ENCODE measurements around the gene NEUROD4. TPM values are rescaled to one million over a fixed set of nuclear protein-coding genes. Genes with fewer than 3 reads are reported as not detected.

NEUROD4 gene, protein sequence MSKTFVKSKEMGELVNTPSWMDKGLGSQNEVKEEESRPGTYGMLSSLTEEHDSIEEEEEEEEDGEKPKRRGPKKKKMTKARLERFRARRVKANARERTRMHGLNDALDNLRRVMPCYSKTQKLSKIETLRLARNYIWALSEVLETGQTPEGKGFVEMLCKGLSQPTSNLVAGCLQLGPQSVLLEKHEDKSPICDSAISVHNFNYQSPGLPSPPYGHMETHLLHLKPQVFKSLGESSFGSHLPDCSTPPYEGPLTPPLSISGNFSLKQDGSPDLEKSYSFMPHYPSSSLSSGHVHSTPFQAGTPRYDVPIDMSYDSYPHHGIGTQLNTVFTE
- not detected for total RNA-seq

DNA sequence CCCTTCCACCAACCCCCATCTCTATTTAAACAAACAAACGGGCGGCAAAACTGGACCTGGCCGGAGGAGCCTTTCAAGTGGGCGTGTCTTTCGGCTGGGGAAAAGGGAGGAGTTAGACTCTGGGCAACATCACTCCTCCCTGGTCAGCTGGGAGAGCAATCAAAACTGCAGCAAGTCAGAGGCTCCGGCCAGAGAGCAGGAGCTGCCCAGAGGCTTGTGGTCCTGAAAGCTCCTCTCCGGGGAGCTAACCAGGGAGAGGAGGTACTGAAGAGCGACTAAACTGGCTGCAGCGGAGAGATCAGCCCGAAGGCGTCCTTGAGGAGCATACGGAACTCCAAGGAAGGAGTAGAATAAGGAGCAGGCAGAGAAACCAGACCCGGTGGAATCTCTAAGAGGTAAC is at the start of gene NEUROD4:
TSS of gene NEUROD4 (plus strand) at position 191 of the 400 bp plus-strand sequence. CDS start 6,466 bp downstream, outside the sequence.
- DNase-seq = peak in 1 of 2 donors; percentile 71
- TF ChIP-seq EP300 (IDR thresholded peaks at IDR 0.05) = no peak
- TF ChIP-seq POLR2AphosphoS5 (IDR thresholded peaks at IDR 0.05) = no peak
- TF ChIP-seq, protein P1, sequence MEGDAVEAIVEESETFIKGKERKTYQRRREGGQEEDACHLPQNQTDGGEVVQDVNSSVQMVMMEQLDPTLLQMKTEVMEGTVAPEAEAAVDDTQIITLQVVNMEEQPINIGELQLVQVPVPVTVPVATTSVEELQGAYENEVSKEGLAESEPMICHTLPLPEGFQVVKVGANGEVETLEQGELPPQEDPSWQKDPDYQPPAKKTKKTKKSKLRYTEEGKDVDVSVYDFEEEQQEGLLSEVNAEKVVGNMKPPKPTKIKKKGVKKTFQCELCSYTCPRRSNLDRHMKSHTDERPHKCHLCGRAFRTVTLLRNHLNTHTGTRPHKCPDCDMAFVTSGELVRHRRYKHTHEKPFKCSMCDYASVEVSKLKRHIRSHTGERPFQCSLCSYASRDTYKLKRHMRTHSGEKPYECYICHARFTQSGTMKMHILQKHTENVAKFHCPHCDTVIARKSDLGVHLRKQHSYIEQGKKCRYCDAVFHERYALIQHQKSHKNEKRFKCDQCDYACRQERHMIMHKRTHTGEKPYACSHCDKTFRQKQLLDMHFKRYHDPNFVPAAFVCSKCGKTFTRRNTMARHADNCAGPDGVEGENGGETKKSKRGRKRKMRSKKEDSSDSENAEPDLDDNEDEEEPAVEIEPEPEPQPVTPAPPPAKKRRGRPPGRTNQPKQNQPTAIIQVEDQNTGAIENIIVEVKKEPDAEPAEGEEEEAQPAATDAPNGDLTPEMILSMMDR (IDR thresholded peaks at IDR 0.05) = no peak
- TF ChIP-seq POLR2A (IDR thresholded peaks at IDR 0.05) = no peak
- peaks cover 0 to 5% (median under 1%) of the 10 kb centered on the region in 4 donors for H3K27me3 ChIP-seq

DNA sequence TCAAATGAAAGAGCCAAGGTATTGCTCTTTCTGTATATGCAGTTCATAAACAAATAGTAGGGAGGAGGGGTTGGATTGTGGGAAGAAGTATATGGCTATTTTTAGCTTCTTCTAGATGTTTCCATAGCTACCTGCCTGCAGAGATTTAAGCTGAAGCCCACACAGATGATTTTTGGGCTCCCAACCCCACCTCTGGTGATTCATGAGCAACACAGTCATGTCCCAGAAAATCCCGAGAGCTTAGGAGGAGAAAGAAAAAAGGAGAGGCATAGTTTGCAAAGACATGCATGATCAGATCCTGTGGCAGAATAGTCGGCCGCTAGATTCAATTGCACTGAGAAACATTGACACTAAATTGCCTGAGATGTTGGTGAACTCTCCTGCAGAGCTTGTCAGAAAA is 49.0 kb upstream of the NEUROD4 start:
- H3K9me3 ChIP-seq = no peaks in the 10 kb centered on the region
- TF ChIP-seq POLR2AphosphoS5 (IDR thresholded peaks at IDR 0.05) (no peak), POLR2A (IDR thresholded peaks at IDR 0.05) (no peak), EP300 (IDR thresholded peaks at IDR 0.05) (no peak)
- TF ChIP-seq, protein P1 (IDR thresholded peaks at IDR 0.05) = no peak
- H3K4me3 ChIP-seq = no peak overlapping the region
- ATAC-seq (ENCODE audit: low FRiP score in 2 of 2) (no peak), DNase-seq (no peak)
- 91 to 97% methylated on average over 3 of the region's 3 CpGs for WGBS, 2 donors
- no peaks in the 10 kb centered on the region for H3K36me3 ChIP-seq
- no peaks in the 10 kb centered on the region for H3K27me3 ChIP-seq
- H3K4me1 ChIP-seq = peaks cover 0 to 7% (median under 1%) of the 10 kb centered on the region in 4 donors
- H3K27ac ChIP-seq = no peak overlapping the region

More for the DNA sequence above, at the start of gene NEUROD4:
- peak; percentile 90 to 92 for ATAC-seq (ENCODE audit: low FRiP score in 2 of 2)
- Histone ChIP-seq H3K9me3 (no peaks in the 10 kb centered on the region), H3K27ac (no peak within 1 kb of the TSS), H3K4me3 (no peak within 1 kb of the TSS), H3K4me1 (peaks cover 0 to 7% (median 0%) of the 10 kb centered on the region in 4 donors), H3K36me3 (no peaks in the 10 kb centered on the region)
- 4 to 6% methylated on average over 12 to 13 of the region's 13 CpGs for WGBS, 2 donors

DNA sequence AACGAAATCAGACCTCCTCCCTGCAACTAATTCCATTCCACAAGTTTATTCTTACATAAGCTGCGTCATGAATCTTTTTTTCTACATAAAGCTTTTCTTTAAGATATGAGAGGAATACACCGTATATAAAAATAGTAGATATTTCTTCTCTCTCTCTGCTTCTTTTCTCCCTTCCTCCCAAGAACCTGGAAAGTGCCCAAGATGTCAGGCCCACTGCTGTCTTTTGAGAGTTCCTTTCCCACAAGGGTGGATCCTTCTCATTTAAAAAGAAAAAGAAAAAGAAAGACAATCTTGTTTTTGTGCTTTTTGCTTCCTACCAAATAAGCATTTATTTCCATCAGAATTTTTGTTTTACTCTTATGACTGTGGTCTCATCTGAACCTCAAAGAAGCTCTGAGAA is 46.2 kb upstream of the NEUROD4 start:
- Histone ChIP-seq H3K27me3 (no peaks in the 10 kb centered on the region), H3K4me1 (peaks cover 0 to 7% (median 0%) of the 10 kb centered on the region in 4 donors), H3K27ac (no peak overlapping the region), H3K9me3 (no peaks in the 10 kb centered on the region), H3K4me3 (no peak overlapping the region), H3K36me3 (no peaks in the 10 kb centered on the region)
- TF ChIP-seq EP300 (IDR thresholded peaks at IDR 0.05) = no peak
- TF ChIP-seq POLR2A (IDR thresholded peaks at IDR 0.05) = no peak
- no peak for TF ChIP-seq POLR2AphosphoS5 (IDR thresholded peaks at IDR 0.05)
- TF ChIP-seq, protein P1 (IDR thresholded peaks at IDR 0.05) = no peak
- DNase-seq (no peak), ATAC-seq (ENCODE audit: low FRiP score in 2 of 2) (no peak)
- 80 to 84% methylated on average over 3 of the region's 3 CpGs for WGBS, 2 donors

DNA sequence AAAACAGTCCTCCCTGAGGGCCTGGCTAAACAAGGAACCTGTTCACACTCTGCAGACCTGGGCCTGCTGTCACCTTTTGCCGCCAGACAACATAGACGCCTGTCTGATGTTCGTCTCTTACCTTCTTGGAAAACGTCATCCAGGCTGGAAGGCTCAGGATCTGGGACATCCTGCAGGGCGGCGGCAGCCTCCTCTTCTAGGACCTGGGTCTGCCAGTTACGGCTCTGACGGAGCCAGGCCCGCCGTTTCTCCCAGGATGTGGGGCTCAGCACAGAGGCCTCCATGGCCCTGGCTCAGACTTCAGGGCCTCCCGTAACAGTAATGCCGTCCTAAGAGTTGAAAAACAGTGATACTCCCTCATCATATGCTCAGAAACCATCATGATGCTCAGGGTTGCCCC is 45.5 kb upstream of the NEUROD4 start:
- Histone ChIP-seq H3K27ac (no peak overlapping the region), H3K4me1 (peaks cover 0 to 7% (median 0%) of the 10 kb centered on the region in 4 donors), H3K9me3 (no peaks in the 10 kb centered on the region), H3K27me3 (no peaks in the 10 kb centered on the region), H3K4me3 (no peak overlapping the region), H3K36me3 (no peaks in the 10 kb centered on the region)
- 85 to 93% methylated on average over 8 to 12 of the region's 12 CpGs for WGBS, 2 donors
- ATAC-seq (ENCODE audit: low FRiP score in 2 of 2) (no peak), DNase-seq (peak in 1 of 2 donors; percentile 58)
- TF ChIP-seq, protein P1 (IDR thresholded peaks at IDR 0.05) = no peak
- TF ChIP-seq EP300 (IDR thresholded peaks at IDR 0.05) (no peak), POLR2AphosphoS5 (IDR thresholded peaks at IDR 0.05) (no peak), POLR2A (IDR thresholded peaks at IDR 0.05) (no peak)

Measured in upper lobe of left lung (tissue), 6 donors.